Measurements from ENCODE around the gene PARP1. TPM values are rescaled to one million over a fixed set of nuclear protein-coding genes. Genes with fewer than 3 reads are reported as not detected.

Gene PARP1
- total RNA-seq, 1 donor from 2014 or later: 64.6 TPM

DNA sequence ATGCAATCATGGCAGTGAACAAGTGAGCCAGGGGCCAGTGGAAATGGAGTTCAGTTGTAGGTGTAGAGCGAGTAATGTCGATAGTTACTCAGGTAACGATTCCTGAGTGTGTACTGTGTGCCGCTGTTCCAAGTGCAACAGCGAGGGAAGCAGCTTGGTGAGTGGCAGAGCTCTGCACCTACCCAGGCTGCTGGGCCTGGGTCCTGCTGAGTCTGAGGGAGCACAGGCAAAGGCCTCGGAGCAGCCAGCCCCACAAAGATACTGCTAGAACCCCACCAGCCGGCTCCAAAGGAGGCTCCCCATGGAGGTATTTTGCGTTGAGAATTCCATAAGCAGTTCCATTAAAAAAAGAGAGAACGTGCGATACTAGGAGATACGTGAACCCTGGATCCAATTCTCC lies 23.2 kb downstream of the PARP1 start:
- H3K27ac ChIP-seq: no peak overlapping the region
- TF ChIP-seq POLR2AphosphoS5 (IDR thresholded peaks at IDR 0.05; ENCODE audit: insufficient read depth in 1 of 2, low read depth in 1 of 2) (no peak), POLR2A (IDR thresholded peaks at IDR 0.05) (no peak)
- TF ChIP-seq, protein P1, sequence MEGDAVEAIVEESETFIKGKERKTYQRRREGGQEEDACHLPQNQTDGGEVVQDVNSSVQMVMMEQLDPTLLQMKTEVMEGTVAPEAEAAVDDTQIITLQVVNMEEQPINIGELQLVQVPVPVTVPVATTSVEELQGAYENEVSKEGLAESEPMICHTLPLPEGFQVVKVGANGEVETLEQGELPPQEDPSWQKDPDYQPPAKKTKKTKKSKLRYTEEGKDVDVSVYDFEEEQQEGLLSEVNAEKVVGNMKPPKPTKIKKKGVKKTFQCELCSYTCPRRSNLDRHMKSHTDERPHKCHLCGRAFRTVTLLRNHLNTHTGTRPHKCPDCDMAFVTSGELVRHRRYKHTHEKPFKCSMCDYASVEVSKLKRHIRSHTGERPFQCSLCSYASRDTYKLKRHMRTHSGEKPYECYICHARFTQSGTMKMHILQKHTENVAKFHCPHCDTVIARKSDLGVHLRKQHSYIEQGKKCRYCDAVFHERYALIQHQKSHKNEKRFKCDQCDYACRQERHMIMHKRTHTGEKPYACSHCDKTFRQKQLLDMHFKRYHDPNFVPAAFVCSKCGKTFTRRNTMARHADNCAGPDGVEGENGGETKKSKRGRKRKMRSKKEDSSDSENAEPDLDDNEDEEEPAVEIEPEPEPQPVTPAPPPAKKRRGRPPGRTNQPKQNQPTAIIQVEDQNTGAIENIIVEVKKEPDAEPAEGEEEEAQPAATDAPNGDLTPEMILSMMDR (IDR thresholded peaks at IDR 0.05): no peak
- intact Hi-C loops (cut with DNase I): no loop called here
- peaks cover 8 to 81% of the 10 kb centered on the region in 2 donors for H3K36me3 ChIP-seq
- no peaks in the 10 kb centered on the region for H3K9me3 ChIP-seq
- H3K27me3 ChIP-seq: no peaks in the 10 kb centered on the region
- H3K4me1 ChIP-seq: no peaks in the 10 kb centered on the region
- H3K4me3 ChIP-seq: no peak overlapping the region
- DNase-seq (ENCODE audit: extremely low spot score in 2 of 2): no peak

DNA sequence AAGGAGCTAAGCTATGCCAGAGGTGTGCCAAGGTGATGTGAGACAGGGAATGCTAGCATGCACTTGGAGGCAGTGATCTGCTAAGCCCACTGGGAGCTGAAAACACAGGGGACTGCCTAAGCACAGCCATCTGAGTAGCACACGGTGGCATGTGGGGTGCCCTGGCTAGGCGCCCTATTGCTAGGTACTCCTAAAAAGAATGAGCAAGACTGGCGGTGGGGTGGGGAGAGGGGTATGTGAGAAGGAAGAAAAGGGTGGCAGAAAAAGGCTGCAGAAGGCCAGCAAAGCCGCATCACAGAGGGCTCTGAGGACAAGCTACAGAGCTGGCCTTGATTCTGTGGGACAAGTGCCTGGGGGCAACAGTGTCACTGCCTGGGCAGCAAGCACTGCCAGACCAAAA lies 23.9 kb downstream of the PARP1 start:
- intact Hi-C loops (cut with DNase I): no loop called here
- peaks cover 8 to 82% of the 10 kb centered on the region in 2 donors for H3K36me3 ChIP-seq
- DNase-seq (ENCODE audit: extremely low spot score in 2 of 2): no peak

DNA sequence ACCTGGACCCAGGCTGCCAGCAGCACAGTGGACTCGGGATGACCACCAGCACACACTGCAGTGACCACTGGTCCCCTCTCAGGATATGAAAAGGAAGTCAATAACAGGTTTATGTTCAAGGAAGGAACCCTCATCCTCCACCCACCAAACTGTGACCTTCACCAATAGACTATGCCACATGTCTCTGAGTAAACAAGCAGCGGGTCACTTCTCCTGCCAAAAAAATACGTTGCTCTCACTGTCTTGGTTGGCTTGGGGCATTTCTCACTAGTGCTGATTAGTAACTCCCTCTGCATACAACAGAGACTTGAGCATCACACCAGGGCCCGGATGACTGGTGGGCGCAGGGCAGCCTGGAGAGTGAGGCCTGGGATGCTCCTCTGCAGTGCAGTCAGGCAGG lies 25.9 kb downstream of the PARP1 start:
- H3K27me3 ChIP-seq: no peaks in the 10 kb centered on the region
- H3K9me3 ChIP-seq: no peaks in the 10 kb centered on the region
- H3K36me3 ChIP-seq: peaks cover 8 to 89% of the 10 kb centered on the region in 2 donors
- DNase-seq (ENCODE audit: extremely low spot score in 2 of 2): no peak
- H3K4me1 ChIP-seq: no peaks in the 10 kb centered on the region
- intact Hi-C loops (cut with DNase I): no loop called here
- TF ChIP-seq POLR2A (IDR thresholded peaks at IDR 0.05): no peak
- no peak for TF ChIP-seq POLR2AphosphoS5 (IDR thresholded peaks at IDR 0.05; ENCODE audit: insufficient read depth in 1 of 2, low read depth in 1 of 2)
- TF ChIP-seq, protein P1 (IDR thresholded peaks at IDR 0.05): no peak
- no peak overlapping the region for H3K4me3 ChIP-seq
- H3K27ac ChIP-seq: no peak overlapping the region

More for the DNA sequence above, 23.9 kb downstream of the PARP1 start:
- TF ChIP-seq POLR2AphosphoS5 (IDR thresholded peaks at IDR 0.05; ENCODE audit: insufficient read depth in 1 of 2, low read depth in 1 of 2): no peak
- H3K27me3 ChIP-seq: no peaks in the 10 kb centered on the region
- H3K9me3 ChIP-seq: no peaks in the 10 kb centered on the region
- no peaks in the 10 kb centered on the region for H3K4me1 ChIP-seq
- H3K27ac ChIP-seq: no peak overlapping the region
- no peak overlapping the region for H3K4me3 ChIP-seq

DNA sequence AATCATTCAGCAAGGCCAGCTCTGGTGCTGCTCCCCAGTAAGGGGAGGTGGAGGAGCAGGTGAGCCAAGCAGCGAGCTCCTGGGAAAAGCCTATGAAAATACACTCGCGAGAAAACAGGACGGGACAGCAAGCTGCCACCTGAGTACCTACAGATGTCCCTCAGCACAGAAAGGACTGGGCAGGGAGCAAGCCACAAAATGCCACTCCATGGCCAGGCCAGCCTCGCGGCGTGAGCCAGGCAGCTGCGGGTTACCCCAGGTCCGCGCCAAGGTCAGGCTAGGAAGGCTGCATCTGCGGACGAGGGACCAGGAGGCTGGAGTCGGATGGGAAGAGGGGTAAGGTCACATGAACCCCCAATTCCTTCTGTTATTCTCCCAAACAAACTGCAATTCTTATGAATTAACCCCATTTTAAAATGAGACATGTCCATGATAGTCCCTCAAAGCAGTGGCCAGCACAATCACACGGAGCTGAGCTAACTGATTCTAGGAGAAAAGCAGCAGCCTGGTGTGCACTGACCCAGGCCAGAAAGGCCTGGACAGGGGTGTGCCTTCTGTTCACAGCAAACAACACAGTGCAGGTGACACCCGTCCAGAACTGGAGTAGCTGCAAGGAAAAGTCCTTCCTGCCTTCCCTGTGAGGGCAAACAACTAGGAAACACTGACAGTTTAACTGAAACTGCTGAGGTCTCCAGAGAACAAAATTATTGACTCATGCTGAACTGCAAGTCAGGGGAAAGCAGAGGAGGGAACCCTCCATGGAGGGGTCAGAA lies 26.5 kb downstream of the PARP1 start:
- Histone ChIP-seq H3K9me3 (no peaks in the 10 kb centered on the region), H3K27me3 (no peaks in the 10 kb centered on the region), H3K36me3 (peaks cover 8 to 91% of the 10 kb centered on the region in 2 donors), H3K4me3 (no peak overlapping the region), H3K27ac (no peak overlapping the region), H3K4me1 (no peaks in the 10 kb centered on the region)
- DNase-seq (ENCODE audit: extremely low spot score in 2 of 2): no peak
- TF ChIP-seq, protein P1 (IDR thresholded peaks at IDR 0.05): no peak
- TF ChIP-seq POLR2A (IDR thresholded peaks at IDR 0.05) (no peak), POLR2AphosphoS5 (IDR thresholded peaks at IDR 0.05; ENCODE audit: insufficient read depth in 1 of 2, low read depth in 1 of 2) (no peak)
- intact Hi-C loops (cut with DNase I): no loop called here

DNA sequence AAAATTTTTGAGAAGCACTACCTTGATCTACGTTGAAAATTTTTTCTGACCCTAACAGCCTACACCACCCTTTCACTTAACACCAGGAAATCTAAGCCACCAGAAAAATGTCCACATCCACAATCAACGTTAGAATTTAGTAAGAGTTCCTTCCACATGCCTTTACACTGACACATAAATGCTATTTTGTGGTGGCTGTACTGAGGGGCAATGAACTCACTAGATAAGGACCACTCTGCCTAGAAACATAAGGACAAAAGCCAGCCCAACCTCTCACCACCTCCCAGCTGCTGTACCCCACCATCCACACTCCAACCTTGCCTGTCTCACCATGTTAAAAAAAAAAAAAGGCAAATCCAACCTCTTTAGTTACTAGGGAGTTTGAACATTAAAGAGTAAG lies 29.8 kb downstream of the PARP1 start:
- TF ChIP-seq, protein P1 (IDR thresholded peaks at IDR 0.05): no peak
- TF ChIP-seq POLR2AphosphoS5 (IDR thresholded peaks at IDR 0.05; ENCODE audit: insufficient read depth in 1 of 2, low read depth in 1 of 2) (no peak), POLR2A (IDR thresholded peaks at IDR 0.05) (no peak)
- peaks cover 8 to 98% of the 10 kb centered on the region in 2 donors for H3K36me3 ChIP-seq
- H3K4me3 ChIP-seq: no peak overlapping the region
- H3K27ac ChIP-seq: no peak overlapping the region
- intact Hi-C loops (cut with DNase I): no loop called here
- no peak for DNase-seq (ENCODE audit: extremely low spot score in 2 of 2)
- no peaks in the 10 kb centered on the region for H3K9me3 ChIP-seq
- H3K27me3 ChIP-seq: no peaks in the 10 kb centered on the region
- H3K4me1 ChIP-seq: no peaks in the 10 kb centered on the region
